Measurements from ENCODE around the gene UBE2Q2. TPM values are rescaled to one million over a fixed set of nuclear protein-coding genes. Genes with fewer than 3 reads are reported as not detected.

The UBE2Q2 gene
- total RNA-seq, 1 donor from 2014 or later = 29.0 TPM

DNA sequence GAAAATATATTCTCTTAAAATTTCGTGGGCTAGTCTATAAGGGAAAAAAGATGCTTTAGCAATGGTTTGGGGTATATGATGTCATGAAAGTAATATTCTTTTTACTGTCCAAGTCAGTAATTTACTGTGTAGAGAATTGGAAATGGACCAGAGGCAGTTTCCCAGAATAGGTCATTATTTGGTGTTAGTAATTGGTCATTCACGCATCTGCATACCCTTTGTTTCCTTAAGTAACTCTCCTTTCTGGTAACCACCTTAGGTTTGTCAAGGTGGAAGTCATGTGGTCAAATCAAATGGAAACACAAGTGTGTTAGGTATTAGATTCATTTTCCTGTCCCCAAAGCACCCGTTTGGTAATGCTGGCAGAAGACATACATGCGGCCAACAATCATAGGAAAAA is 84.4 kb downstream of the UBE2Q2 start:
- no peak overlapping the region for H3K4me3 ChIP-seq
- peaks cover 23% of the 10 kb centered on the region for H3K36me3 ChIP-seq
- H3K27ac ChIP-seq = no peak overlapping the region
- intact Hi-C loops (cut with DNase I) = no loop called here
- H3K9me3 ChIP-seq = no peaks in the 10 kb centered on the region
- H3K4me1 ChIP-seq = peaks cover 4% of the 10 kb centered on the region
- no peak for DNase-seq
- no peaks in the 10 kb centered on the region for H3K27me3 ChIP-seq (ENCODE audit: low read depth)
- TF ChIP-seq, protein P1, sequence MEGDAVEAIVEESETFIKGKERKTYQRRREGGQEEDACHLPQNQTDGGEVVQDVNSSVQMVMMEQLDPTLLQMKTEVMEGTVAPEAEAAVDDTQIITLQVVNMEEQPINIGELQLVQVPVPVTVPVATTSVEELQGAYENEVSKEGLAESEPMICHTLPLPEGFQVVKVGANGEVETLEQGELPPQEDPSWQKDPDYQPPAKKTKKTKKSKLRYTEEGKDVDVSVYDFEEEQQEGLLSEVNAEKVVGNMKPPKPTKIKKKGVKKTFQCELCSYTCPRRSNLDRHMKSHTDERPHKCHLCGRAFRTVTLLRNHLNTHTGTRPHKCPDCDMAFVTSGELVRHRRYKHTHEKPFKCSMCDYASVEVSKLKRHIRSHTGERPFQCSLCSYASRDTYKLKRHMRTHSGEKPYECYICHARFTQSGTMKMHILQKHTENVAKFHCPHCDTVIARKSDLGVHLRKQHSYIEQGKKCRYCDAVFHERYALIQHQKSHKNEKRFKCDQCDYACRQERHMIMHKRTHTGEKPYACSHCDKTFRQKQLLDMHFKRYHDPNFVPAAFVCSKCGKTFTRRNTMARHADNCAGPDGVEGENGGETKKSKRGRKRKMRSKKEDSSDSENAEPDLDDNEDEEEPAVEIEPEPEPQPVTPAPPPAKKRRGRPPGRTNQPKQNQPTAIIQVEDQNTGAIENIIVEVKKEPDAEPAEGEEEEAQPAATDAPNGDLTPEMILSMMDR (IDR thresholded peaks at IDR 0.05) = no peak
- ATAC-seq = no peak

DNA sequence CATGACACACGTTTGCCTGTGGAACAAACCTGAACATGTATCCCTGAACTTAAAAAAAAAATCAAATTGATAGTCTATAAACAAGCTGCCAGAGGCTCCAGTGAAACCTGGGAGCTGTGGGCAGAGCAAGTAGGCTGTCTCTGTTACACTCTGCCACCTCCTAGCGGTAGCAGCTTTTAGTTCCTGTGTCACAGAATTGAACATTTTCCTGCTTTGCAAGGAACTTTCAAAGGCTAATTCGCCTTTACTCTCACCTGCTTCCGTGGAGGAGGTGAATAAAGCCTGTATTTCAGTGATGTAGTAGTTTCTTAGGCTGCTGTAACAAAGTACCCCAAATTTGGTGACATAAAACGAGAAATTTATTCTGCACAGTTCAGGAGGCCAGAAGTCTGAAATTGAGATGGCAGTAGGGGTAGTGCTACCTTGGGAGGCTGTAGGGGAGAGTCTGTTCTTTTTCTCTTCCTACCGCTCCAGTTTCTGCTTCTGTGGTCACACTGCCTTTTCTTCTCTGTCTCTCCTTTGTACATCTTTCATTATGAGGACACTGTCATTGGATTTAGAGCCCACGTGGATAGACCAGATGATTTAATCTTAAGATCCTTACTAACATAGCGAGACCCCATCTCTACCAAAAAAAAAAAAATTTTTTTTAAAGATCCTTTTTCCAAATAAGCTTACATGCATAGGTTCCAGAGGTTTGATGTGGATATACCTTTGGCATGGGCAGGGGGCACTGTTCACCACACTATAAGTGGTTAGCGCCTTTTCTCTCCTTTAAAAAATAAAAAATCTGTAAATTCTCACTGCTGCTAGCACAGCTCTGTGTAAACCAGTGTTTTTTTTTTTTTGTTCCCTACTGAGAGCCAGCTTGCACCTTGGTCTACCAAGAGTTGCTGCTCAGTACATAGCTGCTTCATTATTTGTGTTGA is 85.7 kb downstream of the UBE2Q2 start:
- TF ChIP-seq, protein P1 (IDR thresholded peaks at IDR 0.05) = no peak
- no peaks in the 10 kb centered on the region for H3K27me3 ChIP-seq (ENCODE audit: low read depth)
- peaks cover 34% of the 10 kb centered on the region for H3K36me3 ChIP-seq
- no peak for ATAC-seq
- no peaks in the 10 kb centered on the region for H3K4me1 ChIP-seq
- intact Hi-C loops (cut with DNase I) = no loop called here
- DNase-seq = no peak
- no peak overlapping the region for H3K27ac ChIP-seq
- no peak overlapping the region for H3K4me3 ChIP-seq
- H3K9me3 ChIP-seq = no peaks in the 10 kb centered on the region

DNA sequence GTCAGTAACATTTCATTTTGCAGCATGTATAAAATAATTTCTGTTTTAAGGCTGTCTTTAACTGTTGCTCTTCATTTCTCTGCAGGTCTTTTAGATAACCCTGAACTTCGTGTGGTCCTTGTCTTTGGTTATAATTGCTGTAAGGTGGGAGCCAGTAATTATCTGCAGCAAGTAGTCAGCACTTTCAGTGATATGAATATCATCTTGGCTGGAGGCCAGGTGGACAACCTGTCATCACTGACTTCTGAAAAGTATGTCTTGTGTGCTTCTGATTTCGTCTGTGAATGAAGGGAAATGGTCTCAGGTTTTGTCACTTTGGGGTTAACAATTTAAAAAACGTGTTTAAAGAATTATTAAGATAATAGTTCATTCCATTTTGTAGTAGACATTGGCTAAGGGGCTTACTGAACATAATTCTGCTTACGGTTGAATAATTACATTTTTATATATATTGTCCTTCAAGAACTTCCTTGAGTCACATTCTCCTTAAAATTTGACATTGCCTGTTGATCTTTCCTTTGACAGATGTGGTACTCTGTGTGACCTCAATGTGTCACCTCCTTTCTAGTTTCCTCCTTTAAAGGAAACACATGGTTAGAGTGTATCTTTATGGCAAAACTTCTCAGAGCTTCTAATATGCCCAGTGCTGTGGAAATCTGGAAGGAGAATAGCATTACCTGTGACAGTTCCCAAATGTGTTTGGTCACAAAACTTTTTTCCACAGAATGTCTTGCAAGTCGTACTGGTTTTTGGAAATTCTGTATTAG is 86.7 kb downstream of the UBE2Q2 start:
- ATAC-seq = no peak
- Histone ChIP-seq H3K4me3 (no peak overlapping the region), H3K9me3 (no peaks in the 10 kb centered on the region), H3K27me3 (ENCODE audit: low read depth) (no peaks in the 10 kb centered on the region), H3K27ac (no peak overlapping the region), H3K36me3 (peaks cover 44% of the 10 kb centered on the region), H3K4me1 (no peaks in the 10 kb centered on the region)
- TF ChIP-seq, protein P1 (IDR thresholded peaks at IDR 0.05) = no peak
- DNase-seq = no peak
- intact Hi-C loops (cut with DNase I) = no loop called here

- TF ChIP-seq, protein P1 (IDR thresholded peaks at IDR 0.05) = no peak
- Histone ChIP-seq H3K27me3 (ENCODE audit: low read depth) (no peaks in the 10 kb centered on the region), H3K4me1 (no peaks in the 10 kb centered on the region), H3K4me3 (no peak overlapping the region), H3K9me3 (no peaks in the 10 kb centered on the region), H3K27ac (no peak overlapping the region), H3K36me3 (peaks cover 51% of the 10 kb centered on the region)
- DNase-seq (no peak), ATAC-seq (no peak)
- intact Hi-C loops (cut with DNase I) = no loop called here
Measured at GRCh38 chr15:75930866-75931265, 87.6 kb downstream of the UBE2Q2 start.

DNA sequence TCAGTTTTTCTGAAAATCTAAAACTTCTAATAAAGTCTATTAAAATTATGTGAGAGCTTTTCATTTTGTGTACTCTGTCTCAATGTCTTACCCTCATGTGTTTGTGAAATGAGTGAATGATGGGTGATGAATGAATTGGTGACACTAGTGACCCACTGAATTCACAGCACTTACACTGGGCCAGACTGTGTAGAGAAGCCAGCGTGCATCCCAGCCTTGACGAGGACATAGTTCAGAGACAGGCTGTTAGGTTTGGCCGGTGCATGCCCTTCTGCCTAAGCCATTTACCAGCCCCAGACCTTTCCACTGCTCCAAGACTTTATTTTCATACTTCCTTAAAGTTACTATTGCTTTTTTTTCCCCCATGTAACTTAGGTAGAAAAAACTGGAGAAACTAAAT is 99.2 kb downstream of the UBE2Q2 start:
- TF ChIP-seq, protein P1 (IDR thresholded peaks at IDR 0.05) = no peak
- intact Hi-C loops (cut with DNase I) = no loop called here
- no peak for ATAC-seq
- Histone ChIP-seq H3K27me3 (ENCODE audit: low read depth) (no peaks in the 10 kb centered on the region), H3K27ac (no peak overlapping the region), H3K36me3 (no peaks in the 10 kb centered on the region), H3K4me1 (no peaks in the 10 kb centered on the region), H3K9me3 (no peaks in the 10 kb centered on the region), H3K4me3 (no peak overlapping the region)
- DNase-seq = no peak

All from lower lobe of right lung (tissue), 2 donors.